PC-9 (cell line): Measurements from ENCODE around the gene PTPN1. TPM values are rescaled to one million over a fixed set of nuclear protein-coding genes. Genes with fewer than 3 reads are reported as not detected.

ENCODE experiments used
- BruUV-seq: library from RNA; stranded (reverse); fragments of 400-500 nt; replicated peaks from 2 replicates; lab custom pipeline; 2021; lab: Mats Ljungman, UMichigan
- CTCF ChIA-PET: fragments of 300-600 bp; sonication (Branson Sonifier 250); formaldehyde crosslinking; loops from one replicate; lab custom pipeline; 2022; ENCODE audit warnings: antibody characterized with exemption; lab: Charles Lee
- POLR2A ChIA-PET: fragments of 300-600 bp; sonication (Branson Sonifier 250); formaldehyde crosslinking; loops from one replicate; lab custom pipeline; 2022; ENCODE audit warnings: antibody characterized with exemption; ENCODE audit not compliant: unreplicated experiment; lab: Charles Lee
- DNase-seq, 2 experiments: peaks; one replicate each; pipeline versions ENCODE4 v3.0.0 to v3.0.0-alpha.2; 2015 to 2022; ENCODE audit warnings: mixed read lengths in 1 of 2
- H2AFZ ChIP-seq: fragments of 200-600 bp; sonication (generic); 2 replicates; pipeline ENCODE4 v1.8.1; 2017; ENCODE audit warnings: antibody characterized with exemption
- H3F3A ChIP-seq: fragments of 200-600 bp; sonication (generic); 2 replicates; pipeline ENCODE4 v1.8.1; 2017; ENCODE audit warnings: antibody characterized with exemption, mild to moderate bottlenecking, low read depth; ENCODE audit not compliant: insufficient read depth
- H3K27ac ChIP-seq: fragments of 200-600 bp; sonication (generic); 2 replicates; pipeline ENCODE4 v1.6.1; 2016; ENCODE audit warnings: mixed run types
- H3K27me3 ChIP-seq: fragments of 200-600 bp; sonication (generic); 2 replicates; pipeline ENCODE4 v1.6.1; 2016; ENCODE audit warnings: low read depth, mixed run types; ENCODE audit not compliant: insufficient read depth
- H3K36me3 ChIP-seq: fragments of 200-600 bp; sonication (generic); 2 replicates; pipeline ENCODE4 v1.6.1; 2016; ENCODE audit warnings: low read depth, mixed run types
- H3K4me1 ChIP-seq: fragments of 200-600 bp; sonication (generic); replicated peaks from 2 replicates; pipeline ENCODE4 v1.6.1; 2016; ENCODE audit warnings: mixed run types; ENCODE audit not compliant: insufficient read depth
- H3K4me2 ChIP-seq: fragments of 200-600 bp; sonication (generic); 2 replicates; pipeline ENCODE4 v1.6.1; 2017; ENCODE audit warnings: mixed run types
- H3K4me3 ChIP-seq: fragments of 200-600 bp; sonication (generic); 2 replicates; pipeline ENCODE4 v1.6.1; 2016; ENCODE audit warnings: mixed run types
- H3K79me2 ChIP-seq: fragments of 200-600 bp; sonication (generic); 2 replicates; pipeline ENCODE4 v1.6.1; 2017; ENCODE audit warnings: low read depth, mixed run types
- H3K9me2 ChIP-seq: fragments of 200-600 bp; sonication (generic); 2 replicates; pipeline ENCODE4 v1.8.1; 2017; ENCODE audit warnings: mild to moderate bottlenecking; ENCODE audit not compliant: insufficient read depth
- H3K9me3 ChIP-seq: fragments of 200-600 bp; sonication (generic); 2 replicates; pipeline ENCODE4 v1.8.1; 2016; ENCODE audit warnings: low read depth; ENCODE audit not compliant: insufficient read depth
- H4K20me1 ChIP-seq: fragments of 200-600 bp; sonication (generic); 2 replicates; pipeline ENCODE4 v1.8.1; 2017; ENCODE audit not compliant: insufficient read depth
- EZH2 ChIP-seq: fragments of 200-600 bp; sonication (generic); IDR thresholded peaks from 2 replicates; pipeline ENCODE4 v1.8.0; 2017; ENCODE audit warnings: antibody characterized with exemption, low read depth
- intact Hi-C: fragments of 100-400 bp; cut with micrococcal nuclease; formaldehyde crosslinking; loops from one replicate; pipeline ENCODE4 v1.10.0; 2022; ENCODE audit not compliant: unreplicated experiment
- total RNA-seq: library from RNA; stranded (reverse); gene quantifications from 2 replicates; pipeline ENCODE4 v1.2.3, GENCODE V29; 2021
- TF ChIP-seq, protein P1 (sequence below): fragments of 200-600 bp; sonication (generic); conservative IDR thresholded peaks from 2 replicates; pipeline ENCODE4 v1.6.1; 2017; ENCODE audit warnings: mixed run types, antibody characterized with exemption, mild to moderate bottlenecking, moderate library complexity

The PTPN1 gene
- total RNA-seq, 1 experiment from 2014 or later = 59.8 TPM

DNA sequence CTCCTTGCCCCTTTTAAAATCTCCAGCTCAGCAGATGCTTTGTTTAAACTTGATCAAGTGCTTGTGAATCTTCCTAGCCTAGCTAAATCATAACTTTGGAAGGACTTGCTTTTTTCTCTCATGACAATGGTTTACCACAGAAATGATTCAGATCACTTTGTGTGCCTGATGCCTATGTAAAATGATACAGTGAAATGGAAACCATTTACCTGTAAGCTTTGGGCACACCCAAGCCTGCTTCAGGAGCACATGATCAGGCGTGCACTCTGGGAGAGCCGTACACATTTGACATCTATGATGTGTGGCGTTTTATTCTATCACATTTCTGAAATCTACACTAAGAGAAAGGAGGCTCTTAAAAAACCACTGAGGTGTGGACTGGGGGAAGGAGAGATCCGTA lies 41.1 kb downstream of the PTPN1 start:
- no peak for DNase-seq
- Histone ChIP-seq H3F3A (peaks cover 11% of the 10 kb centered on the region; the same call in 1 of the 2 replicates), H2AFZ (no peak overlapping the region), H4K20me1 (no peaks in the 10 kb centered on the region), H3K36me3 (peaks cover 13% of the 10 kb centered on the region; the same call in 1 of the 2 replicates), H3K4me2 (no peak overlapping the region), H3K79me2 (peaks cover 38% of the 10 kb centered on the region), H3K4me1 (no peaks in the 10 kb centered on the region), H3K27me3 (no peaks in the 10 kb centered on the region), H3K27ac (no peak overlapping the region), H3K4me3 (no peak overlapping the region), H3K9me3 (no peaks in the 10 kb centered on the region), H3K9me2 (no peaks in the 10 kb centered on the region)
- no TSS peak for BruUV-seq
- ChIA-PET POLR2A (interaction anchor here (0.7 kb wide), 1 partner anchor 69 kb away, joined by 6 read pairs; no protein-coding TSS in a partner anchor), CTCF (interaction anchor here (0.9 kb wide), 1 partner anchor 87 kb away, joined by 3 read pairs; no protein-coding TSS in a partner anchor)
- TF ChIP-seq, protein P1, sequence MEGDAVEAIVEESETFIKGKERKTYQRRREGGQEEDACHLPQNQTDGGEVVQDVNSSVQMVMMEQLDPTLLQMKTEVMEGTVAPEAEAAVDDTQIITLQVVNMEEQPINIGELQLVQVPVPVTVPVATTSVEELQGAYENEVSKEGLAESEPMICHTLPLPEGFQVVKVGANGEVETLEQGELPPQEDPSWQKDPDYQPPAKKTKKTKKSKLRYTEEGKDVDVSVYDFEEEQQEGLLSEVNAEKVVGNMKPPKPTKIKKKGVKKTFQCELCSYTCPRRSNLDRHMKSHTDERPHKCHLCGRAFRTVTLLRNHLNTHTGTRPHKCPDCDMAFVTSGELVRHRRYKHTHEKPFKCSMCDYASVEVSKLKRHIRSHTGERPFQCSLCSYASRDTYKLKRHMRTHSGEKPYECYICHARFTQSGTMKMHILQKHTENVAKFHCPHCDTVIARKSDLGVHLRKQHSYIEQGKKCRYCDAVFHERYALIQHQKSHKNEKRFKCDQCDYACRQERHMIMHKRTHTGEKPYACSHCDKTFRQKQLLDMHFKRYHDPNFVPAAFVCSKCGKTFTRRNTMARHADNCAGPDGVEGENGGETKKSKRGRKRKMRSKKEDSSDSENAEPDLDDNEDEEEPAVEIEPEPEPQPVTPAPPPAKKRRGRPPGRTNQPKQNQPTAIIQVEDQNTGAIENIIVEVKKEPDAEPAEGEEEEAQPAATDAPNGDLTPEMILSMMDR = no peak
- no peak for TF ChIP-seq EZH2
- intact Hi-C loops = loop anchor here (10.0 kb wide), 1 partner anchor 1856 kb away; no protein-coding TSS in a partner anchor

DNA sequence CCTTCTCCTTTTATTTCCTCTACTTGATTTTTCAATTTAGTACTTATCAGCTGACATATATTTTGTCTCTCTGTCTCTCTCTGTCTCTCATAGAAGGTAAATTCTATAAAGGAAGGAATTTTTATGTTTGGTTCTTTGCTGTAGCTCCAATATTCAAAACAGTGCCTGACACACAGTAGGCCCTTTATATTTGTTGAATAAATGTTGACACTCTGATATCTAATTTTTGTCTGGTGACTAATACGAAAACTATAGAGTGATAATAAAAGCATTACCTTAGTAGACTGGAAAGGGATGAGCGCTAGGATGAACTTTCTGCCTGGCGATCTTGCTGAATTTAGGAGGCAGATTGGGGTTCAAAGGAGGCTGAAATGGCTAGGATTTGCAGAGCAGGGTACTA lies 42.8 kb downstream of the PTPN1 start:
- Histone ChIP-seq H3K9me3 (no peaks in the 10 kb centered on the region), H3F3A (peaks cover 15% of the 10 kb centered on the region; the same call in 1 of the 2 replicates), H3K4me2 (no peak overlapping the region), H3K4me1 (peaks cover 3% of the 10 kb centered on the region; the same call in 1 of the 2 replicates), H3K79me2 (peaks cover 25% of the 10 kb centered on the region), H2AFZ (no peak overlapping the region), H4K20me1 (no peaks in the 10 kb centered on the region), H3K4me3 (no peak overlapping the region), H3K27me3 (no peaks in the 10 kb centered on the region), H3K9me2 (no peaks in the 10 kb centered on the region), H3K27ac (no peak overlapping the region), H3K36me3 (peaks cover 21% of the 10 kb centered on the region; the same call in 1 of the 2 replicates)
- no TSS peak for BruUV-seq
- ChIA-PET CTCF (no interaction called here), POLR2A (no interaction called here)
- no peak for TF ChIP-seq EZH2
- TF ChIP-seq, protein P1 = no peak
- no peak for DNase-seq
- intact Hi-C loops = loop anchor here (10.0 kb wide), 1 partner anchor 1858 kb away; no protein-coding TSS in a partner anchor

DNA sequence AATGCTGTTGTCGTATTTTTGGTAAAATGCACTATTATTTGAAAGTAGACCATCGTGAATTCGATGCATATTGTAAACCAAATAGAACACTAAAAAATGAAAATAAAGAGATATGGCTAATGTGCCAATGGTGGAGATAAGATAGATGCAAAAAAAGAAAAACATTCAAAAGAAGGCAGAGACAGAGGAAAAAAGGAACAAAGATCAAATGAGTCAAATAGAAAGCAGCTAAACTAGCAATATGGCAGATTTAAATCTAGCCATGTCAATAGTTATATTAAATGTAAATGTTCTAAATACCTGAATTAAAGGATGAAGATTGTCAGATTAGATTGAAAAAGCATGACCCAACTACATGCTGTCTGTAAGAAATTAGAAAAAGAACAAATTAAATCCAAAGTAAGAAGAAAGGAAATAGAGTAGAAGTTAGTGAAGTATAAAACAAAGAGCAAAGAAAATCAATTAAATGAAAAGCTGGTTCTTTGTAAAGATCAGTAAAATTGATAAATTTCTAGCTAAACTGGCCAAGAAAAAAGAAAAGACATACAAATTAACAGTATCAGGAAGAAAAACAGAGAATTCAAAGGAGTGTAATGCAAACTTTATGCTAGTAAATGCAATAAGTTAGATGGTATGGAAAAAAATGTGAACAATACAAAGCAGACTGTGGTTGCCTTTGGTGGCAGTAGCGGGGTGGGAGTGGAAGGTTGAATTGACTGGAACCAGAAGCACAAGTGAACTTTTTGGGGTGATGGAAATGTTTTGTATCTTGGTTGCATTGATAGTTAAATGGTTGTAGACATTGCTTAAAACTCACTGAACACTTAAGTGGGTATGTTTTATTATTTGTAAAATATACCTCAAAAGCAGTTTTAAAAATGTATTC lies 44.8 kb downstream of the PTPN1 start:
- CTCF ChIA-PET = no interaction called here
- TF ChIP-seq EZH2 = no peak
- TF ChIP-seq, protein P1 = no peak
- Histone ChIP-seq H3K4me2 (no peak overlapping the region), H3K27ac (no peak overlapping the region), H3K4me3 (no peak overlapping the region), H3F3A (peaks cover 19% of the 10 kb centered on the region; the same call in 1 of the 2 replicates), H3K9me2 (no peaks in the 10 kb centered on the region), H3K36me3 (peaks cover 11% of the 10 kb centered on the region; the same call in 1 of the 2 replicates), H3K4me1 (peaks cover 9% of the 10 kb centered on the region; the same call in 1 of the 2 replicates), H3K27me3 (no peaks in the 10 kb centered on the region), H4K20me1 (no peaks in the 10 kb centered on the region), H3K79me2 (peaks cover 25% of the 10 kb centered on the region), H3K9me3 (no peaks in the 10 kb centered on the region), H2AFZ (no peak overlapping the region)
- BruUV-seq = no TSS peak
- intact Hi-C loops = loop anchor here (10.0 kb wide), 1 partner anchor 1860 kb away; no protein-coding TSS in a partner anchor
- POLR2A ChIA-PET = no interaction called here
- DNase-seq = no peak
